Stimulated activated naive CD8-positive, alpha-beta T cell treated with anti-CD3 and anti-CD28 coated beads, Interleukin-15, amount 100 ng/mL, for 72 hours (primary cell): Measurements from ENCODE around the gene TLK1.
"Not testable (repeated sequence)": the region's sequence is repeated elsewhere in the genome, so short reads cannot be mapped to it uniquely, and the experiment has no call there.

ENCODE experiments used
- ATAC-seq: fragments of 150-1000 bp; cut with Tn5 transposase; 2 replicates; pipeline ENCODE4 v1.10.0; 2021; ENCODE audit warnings: mild to moderate bottlenecking, moderate library complexity
- DNase-seq, 2 donors: peaks; one replicate each; pipeline ENCODE4 v3.0.0; 2021 to 2022
- H3K27ac Mint-ChIP-seq, 2 donors: one replicate each; pipeline ENCODE4 v1.8.0; 2022; ENCODE audit warnings: mild to moderate bottlenecking in 2 of 2, mixed read lengths in 2 of 2, moderate library complexity in 2 of 2
- H3K27me3 Mint-ChIP-seq: one replicate; pipeline ENCODE4 v1.8.0; 2022; ENCODE audit warnings: mixed read lengths
- H3K4me1 Mint-ChIP-seq: one replicate; pipeline ENCODE4 v1.8.0; 2022; ENCODE audit warnings: mild to moderate bottlenecking, mixed read lengths
- H3K4me3 Mint-ChIP-seq, 2 donors: one replicate each; pipeline ENCODE4 v1.8.0; 2022; ENCODE audit warnings: mild to moderate bottlenecking in 2 of 2, mixed read lengths in 2 of 2, moderate library complexity in 1 of 2
- H3K9me3 Mint-ChIP-seq, 2 donors: one replicate each; pipeline ENCODE4 v1.8.0; 2022; ENCODE audit warnings: mixed read lengths in 2 of 2

TLK1 gene

GRCh38 chr2:171180229-171180930, 19.7 kb upstream of the TLK1 start:
- Mint-ChIP-seq H3K27ac (no peak overlapping the region), H3K27me3 (no peaks in the 10 kb centered on the region), H3K4me1 (no peaks in the 10 kb centered on the region), H3K9me3 (no peaks in the 10 kb centered on the region), H3K4me3 (no peak overlapping the region)
- ATAC-seq: no peak
- no peak for DNase-seq

- ATAC-seq (no peak), DNase-seq (no peak)
- Mint-ChIP-seq H3K4me1 (no peaks in the 10 kb centered on the region), H3K9me3 (peaks cover 0 to 2% of the 10 kb centered on the region in 2 donors), H3K4me3 (no peak overlapping the region), H3K27me3 (no peaks in the 10 kb centered on the region), H3K27ac (no peak overlapping the region)
Observed at GRCh38 chr2:171178993-171179392, 18.3 kb upstream of the TLK1 start.

DNA sequence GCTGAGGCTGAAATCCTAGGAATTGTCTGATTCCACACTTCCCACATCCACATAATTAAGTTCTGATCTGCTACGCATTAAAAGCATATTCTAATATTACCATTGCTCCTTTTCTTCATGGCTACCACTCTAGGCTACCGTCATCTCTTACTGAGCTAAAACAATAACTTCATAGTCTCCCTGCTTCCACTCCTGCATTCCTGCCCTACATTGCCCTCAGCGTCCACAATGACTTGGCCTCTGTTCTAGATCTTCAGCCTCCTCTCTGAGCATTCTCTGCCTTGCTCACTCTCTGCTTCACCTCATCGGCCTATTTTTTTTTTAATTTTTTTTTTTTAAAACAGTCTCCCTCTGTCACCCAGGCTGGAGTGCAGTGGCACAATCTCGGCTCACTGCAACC, 15.8 kb upstream of the TLK1 start:
- Mint-ChIP-seq H3K4me3 (no peak overlapping the region), H3K4me1 (peaks cover 5% of the 10 kb centered on the region), H3K27me3 (no peaks in the 10 kb centered on the region), H3K9me3 (peaks cover 7 to 12% of the 10 kb centered on the region in 2 donors), H3K27ac (no peak overlapping the region)
- ATAC-seq (no peak), DNase-seq (no peak)

GRCh38 chr2:171174075-171174474, 13.4 kb upstream of the TLK1 start:
- Mint-ChIP-seq H3K4me1 (peaks cover 5% of the 10 kb centered on the region), H3K27me3 (no peaks in the 10 kb centered on the region), H3K27ac (no peak overlapping the region), H3K4me3 (no peak overlapping the region), H3K9me3 (peaks cover 7 to 12% of the 10 kb centered on the region in 2 donors)
- no peak for ATAC-seq
- DNase-seq: no peak

DNA sequence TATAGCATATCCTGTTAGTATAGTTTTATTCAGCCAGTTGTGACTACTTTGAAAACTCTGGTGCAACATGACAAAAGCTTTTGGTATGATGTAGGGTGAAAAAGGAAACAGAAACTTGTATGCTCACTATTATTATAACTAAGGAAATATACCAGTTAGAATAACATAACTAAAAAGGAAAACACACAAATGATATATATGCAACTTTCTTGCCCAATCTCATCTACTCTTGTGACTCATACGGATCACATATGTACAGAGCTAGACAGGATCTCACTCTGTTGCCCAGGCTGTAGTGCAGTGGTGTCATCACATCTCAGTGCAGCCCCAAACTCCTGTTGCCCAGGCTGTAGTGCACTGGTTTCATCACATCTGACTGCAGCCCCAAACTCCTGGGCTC, 12.4 kb upstream of the TLK1 start:
- Mint-ChIP-seq H3K4me3 (no peak overlapping the region), H3K27me3 (no peaks in the 10 kb centered on the region), H3K27ac (no peak overlapping the region), H3K4me1 (peaks cover 5% of the 10 kb centered on the region), H3K9me3 (peaks cover 7 to 12% of the 10 kb centered on the region in 2 donors)
- ATAC-seq (peak; percentile 94), DNase-seq (peak in 1 of 2 donors; percentile 15)

DNA sequence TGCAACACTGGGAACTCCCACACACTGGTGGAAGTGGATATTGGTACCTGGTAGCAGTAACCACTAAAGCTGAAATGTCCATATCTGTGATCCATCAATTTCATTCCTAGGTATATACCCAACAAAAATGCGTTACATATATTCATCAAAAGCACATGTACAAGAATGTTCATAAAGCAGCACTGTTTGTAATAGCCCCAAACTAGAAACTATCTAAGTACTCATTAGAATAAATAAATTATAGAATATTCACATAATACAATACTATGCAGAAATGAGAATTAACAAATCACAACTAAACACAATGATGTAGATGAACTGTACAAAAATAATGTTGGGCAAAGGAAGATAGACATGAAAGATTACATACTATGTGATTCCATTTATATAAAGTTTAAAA, 11.1 kb upstream of the TLK1 start:
- H3K4me3 Mint-ChIP-seq: no peak overlapping the region
- no peaks in the 10 kb centered on the region for H3K27me3 Mint-ChIP-seq
- H3K27ac Mint-ChIP-seq: no peak overlapping the region
- ATAC-seq (no peak), DNase-seq (no peak)
- H3K4me1 Mint-ChIP-seq: peaks cover 5% of the 10 kb centered on the region
- H3K9me3 Mint-ChIP-seq: peaks cover 7 to 12% of the 10 kb centered on the region in 2 donors

DNA sequence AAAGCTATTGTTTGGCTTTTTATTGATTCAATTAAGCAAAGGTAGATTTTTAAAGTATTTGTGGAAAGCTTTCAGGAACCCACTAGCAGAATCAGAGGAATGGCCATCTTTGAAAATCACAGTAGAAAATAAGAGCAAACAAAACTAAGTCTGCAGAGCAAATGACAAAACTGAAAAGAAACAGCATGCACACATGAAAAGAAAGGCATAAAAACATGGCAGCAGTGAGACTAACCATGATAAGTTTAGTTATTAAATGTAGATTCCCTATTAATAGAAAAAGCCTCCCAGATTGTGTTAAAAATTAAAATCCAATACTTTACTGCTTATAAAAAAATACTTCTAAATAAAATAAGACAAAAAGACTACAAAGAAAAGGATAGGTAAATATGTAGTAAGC, 9.1 kb upstream of the TLK1 start:
- peaks cover 7 to 12% of the 10 kb centered on the region in 2 donors for H3K9me3 Mint-ChIP-seq
- DNase-seq (no peak), ATAC-seq (no peak)
- H3K4me3 Mint-ChIP-seq: no peak overlapping the region
- H3K27me3 Mint-ChIP-seq: no peaks in the 10 kb centered on the region
- no peak overlapping the region for H3K27ac Mint-ChIP-seq
- peaks cover 5% of the 10 kb centered on the region for H3K4me1 Mint-ChIP-seq

- no peak for DNase-seq
- Mint-ChIP-seq H3K27me3 (no peaks in the 10 kb centered on the region), H3K4me1 (peaks cover 5% of the 10 kb centered on the region), H3K9me3 (peaks cover 7 to 12% of the 10 kb centered on the region in 2 donors), H3K4me3 (no peak overlapping the region), H3K27ac (no peak overlapping the region)
- ATAC-seq: no peak
Observed at GRCh38 chr2:171169333-171169732, 8.6 kb upstream of the TLK1 start.

GRCh38 chr2:171167352-171167997, 6.8 kb upstream of the TLK1 start:
- Mint-ChIP-seq H3K27ac (no peak overlapping the region), H3K9me3 (peaks cover 1 to 3% of the 10 kb centered on the region in 2 donors), H3K4me1 (peaks cover 15% of the 10 kb centered on the region), H3K4me3 (no peak overlapping the region), H3K27me3 (no peaks in the 10 kb centered on the region)
- DNase-seq (no peak), ATAC-seq (no peak)

DNA sequence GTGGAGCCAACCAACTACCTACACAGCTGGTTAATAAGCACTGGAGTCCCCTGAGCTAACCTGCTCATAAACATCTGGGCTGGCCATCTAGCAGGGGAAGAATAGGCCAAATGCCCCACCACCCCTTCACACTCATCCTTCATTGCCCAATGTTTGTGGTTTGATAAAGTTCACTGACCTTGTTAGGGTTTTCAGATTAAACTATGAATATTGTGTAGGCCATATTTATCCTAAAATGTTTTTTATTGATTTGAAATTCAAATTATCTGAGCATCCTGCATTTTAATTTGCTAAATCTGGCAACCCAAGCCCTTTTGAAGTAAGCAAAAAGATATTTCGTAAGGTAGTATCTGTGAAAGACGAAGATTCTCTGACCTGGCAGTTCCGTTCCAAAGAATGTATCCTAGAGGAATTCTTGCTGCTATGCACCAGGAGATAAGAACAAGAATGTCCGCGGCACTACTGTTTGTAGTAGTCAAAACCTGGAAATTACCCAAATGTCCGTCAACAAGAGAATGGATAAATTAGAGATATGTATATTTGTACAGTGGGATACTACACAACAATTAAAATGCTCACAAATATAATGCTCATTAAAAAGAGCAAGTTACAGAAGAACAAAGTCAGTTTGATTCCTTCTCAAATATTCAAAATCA, 5.8 kb upstream of the TLK1 start:
- DNase-seq (no peak), ATAC-seq (no peak)
- Mint-ChIP-seq H3K27ac (no peak overlapping the region), H3K4me3 (no peak overlapping the region), H3K27me3 (no peaks in the 10 kb centered on the region), H3K9me3 (no peaks in the 10 kb centered on the region), H3K4me1 (peaks cover 24% of the 10 kb centered on the region)

GRCh38 chr2:171165967-171166327, 5.3 kb upstream of the TLK1 start:
- H3K4me3 Mint-ChIP-seq: no peak overlapping the region
- no peak for DNase-seq
- H3K27me3 Mint-ChIP-seq: no peaks in the 10 kb centered on the region

GRCh38 chr2:171163261-171163660, 2.6 kb upstream of the TLK1 start:
- ATAC-seq (no peak), DNase-seq (no peak)
- peaks cover 33% of the 10 kb centered on the region for H3K4me1 Mint-ChIP-seq
- peak overlapping the region; percentile 44 to 45 for H3K4me3 Mint-ChIP-seq
- no peaks in the 10 kb centered on the region for H3K27me3 Mint-ChIP-seq
- no peaks in the 10 kb centered on the region for H3K9me3 Mint-ChIP-seq
- no peak overlapping the region for H3K27ac Mint-ChIP-seq

More at GRCh38 chr2:171165967-171166327, 5.3 kb upstream of the TLK1 start:
- no peak overlapping the region for H3K27ac Mint-ChIP-seq
- H3K4me1 Mint-ChIP-seq: peaks cover 29% of the 10 kb centered on the region
- no peak for ATAC-seq
- no peaks in the 10 kb centered on the region for H3K9me3 Mint-ChIP-seq

- not testable (repeated sequence) for H3K9me3 Mint-ChIP-seq, DNase-seq, H3K27me3 Mint-ChIP-seq, ATAC-seq
- H3K27ac Mint-ChIP-seq: peak overlapping the region in 1 of 2 donors; percentile 0
- H3K4me1 Mint-ChIP-seq: peaks cover 36% of the 10 kb centered on the region
- H3K4me3 Mint-ChIP-seq: peak overlapping the region; percentile 45 to 57
Observed at GRCh38 chr2:171162522-171163197, 2.0 kb upstream of the TLK1 start.

DNA sequence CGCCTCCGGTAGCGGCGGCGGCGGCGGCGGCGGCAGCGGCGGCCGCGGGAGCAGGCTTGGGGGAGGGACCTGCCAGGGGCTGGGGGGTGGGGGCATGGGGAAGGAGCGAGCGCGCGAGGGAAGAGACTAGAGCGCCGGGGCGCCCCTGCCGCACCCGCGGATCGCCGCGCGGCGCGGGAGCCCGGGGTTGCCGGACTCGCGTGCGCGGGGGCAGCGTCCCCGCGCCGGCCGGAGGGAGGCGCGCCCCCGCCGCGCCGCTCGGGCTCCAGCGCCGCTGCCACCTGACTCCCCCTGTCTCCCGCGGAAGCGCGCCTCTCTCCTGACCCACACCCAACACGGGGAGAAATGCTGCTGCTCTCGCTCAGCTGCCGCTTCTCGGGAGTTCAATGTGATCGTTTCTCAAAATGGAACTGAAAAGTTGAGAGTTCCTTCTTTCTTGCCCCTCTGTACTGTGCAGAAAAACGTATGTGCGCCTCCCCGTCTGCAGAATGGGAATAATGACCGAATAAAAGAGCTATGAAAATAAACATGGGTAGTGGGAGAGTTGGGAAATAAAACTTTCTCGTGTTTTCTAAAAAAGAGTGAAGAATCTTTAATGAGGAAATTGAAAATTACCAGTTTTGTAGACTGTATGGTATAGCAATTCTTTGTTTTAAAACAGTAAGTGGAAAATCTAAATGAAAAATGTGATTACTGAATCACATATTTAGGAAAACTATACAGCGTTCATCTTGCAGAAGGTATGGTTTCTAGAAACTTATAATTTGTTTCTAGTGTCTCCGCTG, 455 bp upstream of the TLK1 start:
- H3K27me3 Mint-ChIP-seq: no peaks in the 10 kb centered on the region
- H3K4me1 Mint-ChIP-seq: peaks cover 48% of the 10 kb centered on the region
- no peaks in the 10 kb centered on the region for H3K9me3 Mint-ChIP-seq
- ATAC-seq: peak; percentile 63
- H3K4me3 Mint-ChIP-seq: peak overlapping the region; percentile 86 to 98
- peak overlapping the region; percentile 89 for H3K27ac Mint-ChIP-seq
- DNase-seq: peak; percentile 57 to 61
